Astrocyte (in vitro differentiated cells and primary cell): Measurements from ENCODE around the gene ZIC4.
A peak's percentile ranks its signal among the peaks of the same experiment; 100 is the strongest.

Source experiments
- CTCF ChIP-seq: IDR thresholded peaks from 2 replicates; pipeline ENCODE4 v1.5.1; 2011; ENCODE audit warnings: low read depth, mild to moderate bottlenecking, inconsistent platforms, low read length, moderate library complexity; ENCODE audit not compliant: insufficient read depth
- EZH2 ChIP-seq: IDR thresholded peaks from 2 replicates; pipeline ENCODE4 v1.6.1; 2012; ENCODE audit warnings: mild to moderate bottlenecking, low read length, inconsistent platforms; ENCODE audit not compliant: insufficient read depth

- TF ChIP-seq CTCF: no peak
- TF ChIP-seq EZH2: peak; percentile 28
These were observed 13.5 kb upstream of the ZIC4 start for GRCh38 chr3:147419781-147420224.
